Right lung (tissue), 5 donors: ENCODE results near the gene HNRNPR. TPM values are rescaled to one million over a fixed set of nuclear protein-coding genes. Genes with fewer than 3 reads are reported as not detected.
"Not testable (repeated sequence)": the region's sequence is repeated elsewhere in the genome, so short reads cannot be mapped to it uniquely, and the experiment has no call there.

Experiments
- DNase-seq, 2 donors: peaks; one replicate each; pipeline ENCODE4 v3.0.0-alpha.2; 2013
- polyA plus RNA-seq, 5 donors: library from polyadenylated mRNA; unstranded; fragments of 120-200 nt; gene quantifications; one replicate each; pipeline versions ENCODE4 v1.2.1 to v1.2.3, GENCODE V29; 2013; ENCODE audit warnings: inconsistent platforms in 1 of 5, low replicate concordance in 1 of 5; ENCODE audit not compliant: insufficient read length in 5 of 5, insufficient read depth in 1 of 5

Gene HNRNPR
- polyA plus RNA-seq, 5 donors: 212 to 283 (median 233) TPM

DNA sequence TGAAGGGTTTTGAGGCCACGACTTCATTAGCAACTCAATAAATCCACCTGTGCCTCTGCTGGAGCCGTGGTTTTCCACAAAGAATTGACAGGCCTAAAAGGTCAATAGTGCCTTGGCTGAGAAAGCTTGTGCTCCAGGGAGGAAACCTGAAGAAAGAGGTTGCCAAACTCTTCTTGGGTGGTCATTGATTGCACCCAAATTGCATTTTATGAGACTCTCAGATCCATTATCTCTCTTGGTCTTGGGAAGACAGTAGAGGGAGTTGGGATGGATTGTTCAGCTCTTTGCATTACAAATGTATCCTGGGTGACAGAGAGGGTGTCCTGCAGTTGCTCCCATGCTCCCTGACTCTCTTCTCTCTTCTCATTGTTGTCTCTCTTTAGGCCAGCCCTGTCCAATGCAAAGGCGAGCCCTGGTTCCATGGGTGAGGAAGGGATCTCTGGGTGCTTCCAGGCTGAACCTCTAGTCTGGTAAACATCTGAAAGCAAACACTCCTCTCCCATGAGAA lies 80.7 kb downstream of the HNRNPR start:
- no peak for DNase-seq

DNA sequence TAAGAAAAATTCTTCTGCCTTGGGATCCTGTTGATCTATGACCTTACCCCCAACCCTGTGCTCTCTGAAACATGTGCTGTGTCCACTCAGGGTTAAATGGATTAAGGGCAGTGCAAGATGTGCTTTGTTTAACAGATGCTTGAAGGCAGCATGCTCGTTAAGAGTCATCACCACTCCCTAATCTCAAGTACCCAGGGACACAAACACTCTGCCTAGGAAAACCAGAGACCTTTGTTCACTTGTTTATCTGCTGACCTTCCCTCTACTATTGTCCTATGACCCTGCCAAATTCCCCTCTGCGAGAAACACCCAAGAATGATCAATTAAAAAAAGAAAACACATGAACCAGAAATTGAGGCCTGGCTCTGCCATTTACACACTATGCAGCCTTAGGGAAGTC lies 86.0 kb downstream of the HNRNPR start:
- not testable (repeated sequence) for DNase-seq

GRCh38 chr1:23257371-23257770 lies 86.7 kb downstream of the HNRNPR start:
- not testable (repeated sequence) for DNase-seq

Other genes starting within 250 kb of the HNRNPR start
- 10 to 100 TPM; 20.2 to 31.8 (median 27.2) TPM for gene LUZP1, start 175.4 kb downstream of the HNRNPR start, polyA plus RNA-seq
- under 1 TPM; 0.08 to 0.34 (median 0.19) TPM for gene HTR1D, start 126.8 kb downstream of the HNRNPR start, polyA plus RNA-seq
- gene ZNF436, start 25.6 kb upstream of the HNRNPR start, polyA plus RNA-seq: 10 to 100 TPM; 24.8 to 41.7 (median 34.9) TPM
- gene TCEA3, start 80.5 kb upstream of the HNRNPR start, polyA plus RNA-seq: 10 to 100 TPM; 15.2 to 39.8 (median 28.2) TPM
- gene ASAP3, start 139.9 kb upstream of the HNRNPR start, polyA plus RNA-seq: 10 to 100 TPM; 37.7 to 47.9 (median 43.1) TPM
- gene E2F2, start 186.9 kb upstream of the HNRNPR start, polyA plus RNA-seq: 1 to 10 TPM; 3.2 to 5.5 (median 3.7) TPM
- 100 to 1,000 TPM; 156 to 210 (median 168) TPM for gene ID3, start 215.2 kb upstream of the HNRNPR start, polyA plus RNA-seq